NCI-H2029 treated with DMSO at 0.1 percent for 48 hours (cell line): ENCODE results near the gene TRAF3IP3.

Source experiments
- DNase-seq: peaks from one replicate; lab custom pipeline; 2025; lab: John Stamatoyannopoulos, UW

TRAF3IP3 gene, protein sequence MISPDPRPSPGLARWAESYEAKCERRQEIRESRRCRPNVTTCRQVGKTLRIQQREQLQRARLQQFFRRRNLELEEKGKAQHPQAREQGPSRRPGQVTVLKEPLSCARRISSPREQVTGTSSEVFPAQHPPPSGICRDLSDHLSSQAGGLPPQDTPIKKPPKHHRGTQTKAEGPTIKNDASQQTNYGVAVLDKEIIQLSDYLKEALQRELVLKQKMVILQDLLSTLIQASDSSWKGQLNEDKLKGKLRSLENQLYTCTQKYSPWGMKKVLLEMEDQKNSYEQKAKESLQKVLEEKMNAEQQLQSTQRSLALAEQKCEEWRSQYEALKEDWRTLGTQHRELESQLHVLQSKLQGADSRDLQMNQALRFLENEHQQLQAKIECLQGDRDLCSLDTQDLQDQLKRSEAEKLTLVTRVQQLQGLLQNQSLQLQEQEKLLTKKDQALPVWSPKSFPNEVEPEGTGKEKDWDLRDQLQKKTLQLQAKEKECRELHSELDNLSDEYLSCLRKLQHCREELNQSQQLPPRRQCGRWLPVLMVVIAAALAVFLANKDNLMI

DNA sequence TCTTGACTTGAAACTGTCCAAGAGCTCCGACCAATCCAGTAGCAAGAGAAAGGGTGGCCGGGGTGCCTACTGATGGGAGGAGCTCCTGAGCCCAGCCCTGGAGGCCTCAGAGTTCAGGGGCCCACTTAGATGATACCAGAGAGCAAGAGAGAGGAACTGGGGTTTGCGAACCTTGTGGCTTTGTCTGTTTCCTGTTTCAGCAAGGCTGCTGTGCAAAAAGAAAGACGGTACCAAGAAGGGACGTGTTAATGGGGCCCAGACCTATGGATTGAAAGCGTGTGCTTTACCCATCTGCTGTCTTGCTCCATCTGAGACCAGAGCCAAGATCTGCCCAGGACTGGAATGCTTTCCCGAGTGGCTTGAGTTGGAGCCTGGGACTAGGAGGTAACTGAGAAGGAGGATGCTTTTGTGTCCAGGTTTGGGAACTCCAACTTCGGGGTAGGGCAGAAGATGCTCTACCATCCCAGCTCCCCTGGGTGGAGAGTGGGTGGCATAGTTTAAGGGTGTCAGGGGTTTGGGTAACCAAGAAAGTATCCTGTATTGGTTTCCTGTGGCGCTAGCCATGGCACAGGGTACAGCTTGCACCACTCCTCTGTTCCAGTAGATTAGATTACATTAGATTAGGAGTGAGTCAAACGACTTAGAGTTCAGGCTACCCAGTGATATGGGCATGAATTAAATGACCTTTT lies at the start of gene TRAF3IP3:
Gene TRAF3IP3 (plus strand): TSS at position 128 of the 689 bp plus-strand sequence. CDS start 3,987 bp downstream, outside the sequence.
- no peak for DNase-seq

DNA sequence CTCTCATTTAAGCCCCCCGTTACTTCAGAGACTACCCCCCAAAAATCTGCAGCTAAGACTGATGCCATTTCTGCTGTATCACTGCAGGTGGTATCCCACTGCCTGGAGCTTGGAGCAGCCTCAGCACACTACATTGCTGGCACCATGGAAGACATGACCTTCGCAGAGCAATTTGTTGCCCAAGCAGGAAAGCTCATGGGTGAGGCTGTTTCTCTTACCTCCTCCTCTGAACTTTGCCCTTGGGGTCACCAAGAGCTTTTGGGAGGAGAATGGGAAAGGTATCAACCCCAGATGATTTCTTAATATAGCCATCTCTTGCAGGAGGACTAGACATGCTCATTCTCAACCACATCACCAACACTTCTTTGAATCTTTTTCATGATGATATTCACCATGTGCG lies 49.2 kb upstream of the TRAF3IP3 start:
- DNase-seq, result no peak

DNA sequence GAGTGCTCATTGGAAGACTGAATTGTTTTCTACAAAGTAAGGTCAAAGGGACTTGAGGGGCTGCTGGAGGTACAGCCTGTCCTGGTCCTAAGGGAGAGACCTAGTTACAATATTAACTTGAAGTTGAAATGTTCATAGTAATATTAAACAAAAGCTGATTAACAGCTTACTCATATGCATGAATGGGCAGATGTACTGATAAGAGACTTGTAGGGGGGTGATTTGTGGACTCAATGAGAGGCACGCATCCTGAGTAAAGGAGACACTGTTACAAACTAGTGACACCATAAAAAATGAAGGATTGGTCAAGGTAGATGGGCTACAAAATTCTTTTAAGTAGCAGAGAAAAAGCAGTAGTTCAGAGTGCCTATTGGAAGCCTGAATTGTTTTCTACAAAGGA lies 48.5 kb upstream of the TRAF3IP3 start:
- no peak for DNase-seq

DNA sequence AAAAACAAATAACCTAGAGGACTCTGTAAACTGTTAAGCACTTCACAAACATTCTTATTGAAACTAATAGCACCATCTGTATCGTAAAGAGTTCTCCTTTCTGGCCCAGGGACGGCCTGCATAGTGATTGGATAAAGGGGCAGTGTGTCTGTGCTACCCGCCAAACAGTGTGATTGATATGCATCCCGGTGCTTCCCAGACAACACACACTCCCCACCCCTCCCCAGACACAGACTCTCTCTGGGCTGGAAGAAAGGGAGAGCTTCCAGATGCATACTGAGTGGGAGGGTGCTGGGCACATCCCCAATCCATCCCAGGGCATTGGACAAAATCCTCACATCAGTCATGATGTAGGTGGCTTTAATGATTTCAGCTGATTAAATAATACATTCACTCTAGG lies 47.6 kb upstream of the TRAF3IP3 start:
- no peak for DNase-seq

DNA sequence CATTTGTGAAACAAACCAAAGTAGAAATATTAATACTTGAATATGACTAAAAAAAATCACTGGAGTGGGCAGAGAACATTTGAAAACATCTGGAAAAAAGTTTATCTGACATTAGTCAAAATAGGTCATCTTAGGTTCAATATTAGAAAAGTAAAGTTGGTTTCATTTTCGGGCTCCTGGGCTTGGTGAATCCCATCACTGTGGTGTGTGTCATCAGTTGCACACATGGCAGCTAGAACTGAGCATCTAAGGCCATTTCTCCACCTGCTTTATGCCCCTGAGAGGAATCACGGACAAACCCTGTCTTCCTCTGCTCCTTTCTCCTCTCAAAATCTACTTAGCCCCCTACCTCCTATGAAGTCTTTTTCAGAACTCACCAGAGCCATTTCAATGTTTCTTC lies 45.8 kb upstream of the TRAF3IP3 start:
- no peak for DNase-seq

DNA sequence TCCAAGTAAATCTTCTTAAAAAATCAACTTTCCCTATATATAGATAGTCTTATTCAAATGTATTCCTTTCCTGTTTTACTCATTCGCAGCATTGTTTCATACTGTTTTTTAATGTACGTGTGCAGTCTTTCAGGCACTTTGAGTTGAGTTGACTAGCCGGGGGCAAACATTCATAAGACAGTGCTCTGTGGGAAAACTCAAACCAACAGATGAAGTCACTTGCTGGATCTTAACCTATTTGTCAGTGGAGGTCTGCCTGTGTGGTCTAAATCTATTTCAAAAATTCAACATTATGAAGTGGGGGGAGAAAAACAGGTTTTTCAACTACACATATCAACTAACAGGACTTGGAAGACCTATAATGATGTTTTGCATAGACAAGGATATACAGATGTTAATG lies 45.0 kb upstream of the TRAF3IP3 start:
- DNase-seq, result no peak

DNA sequence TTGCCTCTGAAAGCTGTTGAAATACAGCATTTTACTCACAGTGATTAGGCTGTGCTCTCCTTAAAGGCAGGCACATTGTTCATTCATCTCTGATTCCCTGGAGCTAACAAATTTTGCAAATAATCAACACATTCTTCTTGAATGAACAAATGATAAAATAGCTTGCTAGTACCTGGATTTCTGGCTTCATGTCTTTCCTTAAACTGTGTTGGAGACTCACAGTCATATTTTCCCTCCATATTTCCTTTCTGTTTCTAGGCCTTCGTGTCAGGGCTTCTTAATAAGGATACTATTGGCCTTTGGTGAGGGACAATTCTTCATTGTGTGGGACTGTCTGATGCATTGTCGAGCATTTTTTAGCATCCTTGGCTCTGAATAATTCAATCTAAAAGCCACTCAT lies 41.5 kb upstream of the TRAF3IP3 start:
- DNase-seq, result no peak

DNA sequence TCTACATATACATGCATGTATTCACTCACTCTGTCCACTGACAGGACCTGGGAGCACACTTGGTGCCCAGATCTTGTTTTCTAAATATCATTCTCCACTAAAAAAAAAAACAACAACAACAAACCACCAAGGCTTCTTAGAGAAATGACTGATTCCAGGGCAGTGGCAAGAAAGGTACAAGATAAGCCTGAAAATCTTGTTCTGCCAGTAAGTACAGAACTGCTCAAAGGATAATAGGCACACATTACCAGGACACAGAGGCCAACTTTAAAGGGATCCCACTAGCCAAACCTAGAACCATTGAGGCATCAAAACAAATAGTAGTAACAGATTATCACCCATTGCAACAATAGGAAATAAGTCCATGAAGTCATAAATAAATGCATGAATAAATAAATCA lies 40.5 kb upstream of the TRAF3IP3 start:
- no peak for DNase-seq

DNA sequence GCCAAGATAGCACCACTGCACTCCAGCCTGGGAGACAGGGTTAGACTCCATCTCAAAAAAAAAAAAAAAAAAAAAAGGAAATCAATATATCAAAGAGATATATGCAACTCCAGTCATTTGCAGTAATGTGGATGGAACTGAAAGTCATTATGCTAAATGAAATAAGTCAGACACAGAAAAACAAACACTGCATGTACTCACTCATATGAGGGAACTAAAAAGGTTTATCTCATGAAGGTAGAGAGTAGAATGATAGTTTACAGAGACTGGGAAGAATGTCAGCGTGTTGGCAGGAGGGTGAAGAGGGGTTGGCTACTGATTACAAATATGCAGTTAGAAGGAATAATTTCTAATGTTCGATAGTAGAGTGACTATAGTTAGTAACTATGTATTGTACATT lies 38.0 kb upstream of the TRAF3IP3 start:
- no peak for DNase-seq

DNA sequence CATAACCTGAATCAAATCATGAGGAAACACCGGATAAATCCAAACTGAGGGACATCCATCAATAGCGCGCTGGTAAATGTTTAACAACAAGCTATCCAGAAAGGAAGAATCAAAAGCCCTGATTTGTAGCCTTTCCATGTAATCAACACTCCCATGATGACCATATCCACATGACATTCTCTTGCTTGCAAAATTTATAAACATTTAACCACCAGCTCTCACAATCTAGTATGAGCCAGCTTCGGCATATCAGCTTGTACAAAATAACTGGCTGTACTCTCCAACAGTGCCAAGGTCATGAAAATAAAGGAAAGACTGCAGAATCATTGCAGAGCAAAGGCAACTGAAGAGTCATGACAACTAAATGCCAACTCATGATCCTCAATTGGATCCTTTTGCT lies 35.5 kb upstream of the TRAF3IP3 start:
- no peak for DNase-seq

DNA sequence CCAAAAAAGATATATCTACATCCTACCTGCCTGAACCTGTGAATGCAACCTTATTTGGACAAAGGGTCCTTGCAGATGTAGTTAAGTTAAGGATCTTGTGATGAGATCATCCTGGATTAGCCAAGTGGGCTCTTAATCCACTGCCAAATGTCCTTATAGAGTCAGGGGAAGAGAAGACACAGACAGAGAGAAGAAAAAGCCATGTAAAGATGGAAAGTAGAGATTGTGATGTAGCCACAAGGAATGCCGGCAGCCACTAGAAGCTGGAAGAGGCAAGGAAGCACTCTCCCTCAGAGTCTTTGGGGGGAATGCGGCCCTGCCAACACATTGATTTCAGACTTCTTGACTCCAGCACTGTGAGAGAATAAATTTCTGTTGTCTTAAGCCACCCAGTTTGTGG lies 35.0 kb upstream of the TRAF3IP3 start:
- DNase-seq, result no peak

DNA sequence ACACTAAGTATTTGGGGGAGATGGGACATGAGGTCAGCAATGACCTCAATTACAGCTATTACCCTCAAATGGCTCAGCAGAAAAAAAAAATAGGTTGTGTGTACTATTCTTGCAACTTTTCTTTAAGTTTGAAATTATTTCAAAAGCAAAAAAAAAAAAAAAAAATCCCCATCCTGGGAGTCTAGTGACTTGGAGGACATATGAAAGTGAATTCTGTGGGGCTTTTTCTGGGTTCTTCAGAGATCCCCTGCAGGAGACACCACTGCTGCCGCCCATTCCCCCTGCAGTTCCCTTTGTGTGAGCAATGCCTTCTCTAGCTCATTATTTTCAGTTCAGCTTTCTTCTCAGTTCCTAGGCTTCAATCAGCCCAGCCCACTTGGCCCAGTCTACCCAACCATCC lies 34.5 kb upstream of the TRAF3IP3 start:
- no peak for DNase-seq

DNA sequence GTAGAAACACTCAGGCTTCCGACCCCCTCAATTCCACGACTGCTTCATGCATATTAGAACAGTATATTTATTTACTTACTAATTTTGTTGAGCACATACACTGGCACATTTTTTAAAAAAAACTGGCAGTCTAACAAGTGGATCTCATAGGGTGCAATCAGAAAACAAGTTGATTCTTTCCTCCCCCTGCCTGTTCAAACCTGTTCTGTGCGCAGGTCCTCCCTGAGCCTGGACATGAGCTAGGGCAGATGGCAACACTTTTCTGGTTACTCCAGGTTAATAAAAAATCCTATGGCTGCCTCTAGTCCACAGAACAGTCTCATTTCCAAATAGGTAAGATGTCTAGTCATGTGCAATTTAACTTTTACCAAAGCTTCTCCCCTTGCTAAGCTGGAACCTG lies 32.6 kb upstream of the TRAF3IP3 start:
- DNase-seq, result no peak

DNA sequence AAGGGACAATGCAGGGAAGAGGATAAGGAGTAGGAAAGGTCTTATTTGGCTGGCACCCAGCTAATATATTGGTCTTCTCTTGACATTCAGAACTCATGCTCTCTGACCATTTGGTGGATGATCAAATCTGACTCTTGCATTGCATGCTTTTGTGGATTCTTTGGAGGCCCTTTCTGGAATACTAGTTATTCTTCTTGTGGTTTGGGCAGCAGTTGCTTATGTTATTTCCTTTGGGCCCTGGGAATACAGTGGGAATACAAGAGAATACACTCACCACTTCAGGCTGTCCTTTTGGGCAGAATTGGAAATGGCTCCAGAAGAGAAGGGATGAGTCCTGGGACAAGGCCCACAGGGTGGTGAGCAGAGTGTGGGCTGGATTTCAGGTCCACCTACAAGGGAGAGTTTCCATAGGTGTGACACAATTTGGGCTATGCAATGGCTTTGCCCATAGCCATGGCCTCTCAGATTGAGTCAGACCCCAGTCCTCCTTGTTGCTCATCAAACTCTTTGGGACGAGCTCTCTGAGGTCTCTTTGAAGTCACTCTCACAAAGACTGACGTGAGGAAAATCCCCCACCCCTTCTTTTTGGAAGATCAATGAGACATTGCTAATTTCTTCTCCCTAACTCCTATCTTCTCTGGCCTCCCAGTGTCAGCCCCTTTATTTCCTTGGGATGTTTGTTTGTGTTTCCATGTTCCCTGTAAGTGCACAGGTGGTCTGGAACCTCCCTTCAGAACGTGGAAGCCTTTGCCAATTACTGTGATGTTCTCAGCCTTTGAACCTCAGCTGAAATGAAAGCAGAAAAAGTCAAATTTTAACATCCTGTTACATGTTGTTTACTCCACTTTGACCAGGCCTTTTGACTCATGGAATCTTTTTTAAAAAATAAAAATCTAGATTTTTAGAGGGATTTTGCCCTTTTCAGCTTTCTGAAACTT lies 31.8 kb upstream of the TRAF3IP3 start:
- DNase-seq, result no peak

DNA sequence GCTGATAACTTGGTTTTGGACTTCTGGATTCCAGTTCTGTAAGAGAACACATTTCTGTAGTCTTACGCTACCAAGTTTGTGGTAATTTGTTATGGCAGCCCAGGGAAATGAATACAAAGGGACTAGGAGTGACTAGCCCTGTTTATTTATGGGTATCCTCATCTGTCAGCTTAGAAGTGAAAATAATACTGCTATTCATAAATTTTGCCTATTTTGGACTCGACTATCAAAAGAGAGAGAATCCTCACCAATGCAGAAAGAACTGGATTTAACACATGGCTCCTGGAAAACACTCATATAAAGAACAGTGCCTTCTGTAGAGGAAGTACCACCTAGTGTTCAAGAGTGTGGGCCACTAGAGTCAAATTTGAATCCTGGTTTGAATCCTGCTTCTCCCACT lies 28.6 kb upstream of the TRAF3IP3 start:
- no peak for DNase-seq

DNA sequence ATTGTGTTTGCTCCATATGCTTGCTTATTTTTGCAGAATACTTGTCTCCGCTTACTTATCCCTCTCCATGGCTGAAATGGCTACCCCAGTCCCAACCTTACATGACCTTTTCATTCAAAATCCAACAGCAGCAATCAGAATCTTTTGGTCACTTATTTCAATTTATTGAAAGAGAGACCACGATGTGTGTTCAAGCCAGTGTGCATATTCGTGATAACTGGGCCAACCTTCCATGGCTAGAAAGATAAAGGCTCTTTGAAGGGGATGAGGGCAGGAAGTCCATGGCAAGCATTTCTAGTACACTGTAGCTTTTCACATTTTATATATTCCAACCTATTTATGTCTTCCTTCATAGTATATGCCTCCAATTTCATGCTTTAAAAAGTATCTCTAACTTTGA lies 28.1 kb upstream of the TRAF3IP3 start:
- no peak for DNase-seq

DNA sequence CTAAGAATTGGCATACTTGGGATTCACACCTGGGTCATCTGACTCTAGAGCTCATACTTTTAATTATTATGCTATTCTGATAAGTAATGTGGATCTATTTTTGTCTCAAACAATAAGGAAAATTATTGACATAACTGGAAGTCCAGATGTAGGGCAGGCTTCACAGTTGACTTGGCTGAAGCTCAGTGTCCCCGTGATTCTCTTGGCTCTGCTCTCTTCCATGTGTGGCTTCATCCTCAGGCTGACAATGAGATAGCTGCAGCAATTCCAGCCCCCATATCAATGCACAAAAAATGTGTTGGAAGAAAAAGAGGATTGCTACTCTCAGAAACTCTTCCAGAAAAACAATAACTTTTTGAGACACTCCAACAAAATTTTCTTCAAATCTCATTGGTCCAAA lies 27.4 kb upstream of the TRAF3IP3 start:
- no peak for DNase-seq

DNA sequence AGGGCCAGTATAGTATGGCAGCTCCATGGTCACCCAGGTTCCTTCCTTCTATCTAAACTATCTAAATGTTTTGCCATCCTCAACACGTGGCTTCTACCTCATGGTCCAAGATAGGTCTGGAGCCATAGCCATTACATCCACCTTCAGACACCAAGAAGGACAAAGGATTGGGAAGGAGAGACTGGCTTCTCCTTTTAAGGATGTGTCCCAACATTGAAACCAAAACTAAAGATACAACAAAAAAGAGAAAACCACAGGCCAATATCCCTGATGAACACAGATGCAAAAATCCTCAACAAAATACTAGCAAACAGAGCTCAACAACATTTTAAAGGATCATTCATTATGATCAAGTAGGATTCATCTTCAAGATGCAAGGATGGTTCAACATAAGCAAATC lies 26.4 kb upstream of the TRAF3IP3 start:
- DNase-seq, result no peak

DNA sequence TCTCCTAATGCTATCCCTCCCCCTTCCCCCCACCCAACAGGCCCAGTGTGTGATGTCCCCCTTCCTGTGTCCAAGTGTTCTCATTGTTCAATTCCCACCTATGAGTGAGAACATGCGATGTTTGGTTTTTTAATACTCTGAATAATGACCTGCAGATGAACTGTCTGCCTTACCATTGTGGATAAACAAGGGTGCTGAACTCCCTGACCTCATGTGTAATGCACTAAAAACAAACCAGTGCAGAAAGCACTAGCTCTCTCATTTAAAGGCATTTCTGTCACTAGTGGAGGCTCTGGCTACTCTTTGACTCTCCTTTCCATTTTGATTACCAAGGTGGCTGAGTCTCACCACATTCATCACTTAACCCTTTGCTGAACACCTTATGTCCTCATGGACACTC lies 23.1 kb upstream of the TRAF3IP3 start:
- no peak for DNase-seq

DNA sequence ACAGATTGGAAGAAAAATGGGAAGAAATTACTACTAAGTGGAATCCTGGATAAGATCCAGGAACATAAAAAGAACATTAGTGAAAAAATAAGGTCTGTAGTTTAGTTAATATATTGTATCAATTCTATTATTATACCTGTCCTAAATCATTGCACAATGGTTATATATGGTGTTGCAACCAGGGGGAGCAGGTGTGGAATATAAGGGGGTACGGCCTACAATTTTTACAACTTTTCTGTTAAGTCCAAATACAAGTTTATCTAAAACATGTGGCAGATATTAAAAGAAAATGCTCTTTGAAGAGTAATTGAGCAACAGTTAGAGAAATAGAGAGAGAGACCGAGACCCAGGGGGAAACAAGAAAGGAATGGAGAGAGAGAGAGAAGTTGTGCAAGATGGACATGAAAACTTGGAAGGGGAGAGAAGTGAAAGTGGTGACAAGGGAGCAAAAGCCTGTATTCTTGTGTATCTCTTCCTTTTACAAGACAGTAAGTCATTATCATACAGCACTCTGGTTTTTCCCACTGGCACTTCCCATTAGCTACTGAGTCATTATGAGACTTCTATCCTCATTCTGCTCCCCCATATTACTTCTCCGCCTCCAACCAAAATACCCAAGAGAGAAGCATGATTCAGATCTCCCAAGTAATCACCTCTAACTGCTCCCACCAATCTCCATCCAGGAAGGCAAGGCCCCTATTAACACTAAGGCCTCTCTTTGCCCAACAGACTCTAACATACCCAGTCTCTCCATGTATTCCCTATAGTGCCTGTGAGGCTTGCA lies 22.3 kb upstream of the TRAF3IP3 start:
- no peak for DNase-seq

DNA sequence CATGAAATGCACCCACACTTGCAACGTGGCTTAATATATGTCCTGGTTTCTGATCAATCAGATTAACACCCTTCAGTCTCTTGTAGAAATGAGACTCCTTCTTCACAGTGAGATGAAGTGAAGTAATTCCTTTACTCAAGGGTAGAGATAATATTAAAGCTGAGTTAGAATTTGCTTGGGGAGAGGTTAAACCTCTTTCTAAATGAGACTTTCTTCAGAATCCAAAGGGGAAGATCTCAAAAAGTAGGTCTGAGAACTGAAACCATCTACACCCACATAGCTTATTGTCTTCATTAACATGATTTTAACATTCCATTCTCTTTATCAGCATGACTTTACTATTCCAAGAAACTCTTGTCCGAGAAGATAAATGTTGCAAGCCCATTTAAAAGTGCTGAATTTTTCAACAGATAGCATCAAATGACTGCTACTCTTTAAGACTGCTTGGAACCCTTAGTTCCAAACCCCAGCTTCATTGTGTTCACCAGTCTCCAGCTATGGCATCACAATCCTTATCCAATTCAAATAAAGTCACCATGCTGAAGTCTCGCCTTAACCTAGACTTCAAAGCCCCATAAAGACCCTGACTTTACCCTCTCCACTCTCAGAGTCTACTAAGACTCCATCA lies 19.2 kb upstream of the TRAF3IP3 start:
- no peak for DNase-seq
